H1 (cell line): Measurements from ENCODE around the gene TP73. TPM values are rescaled to one million over a fixed set of nuclear protein-coding genes. Genes with fewer than 3 reads are reported as not detected.

Experiments used
- CTCF ChIA-PET: fragments of 300-600 bp; sonication (Branson Sonifier 250); formaldehyde crosslinking; loops from one replicate; lab custom pipeline; 2021; ENCODE audit not compliant: partially characterized antibody; lab: Charles Lee
- POLR2A ChIA-PET: fragments of 300-600 bp; sonication (Branson Sonifier 250); formaldehyde crosslinking; loops from one replicate; lab custom pipeline; 2021; ENCODE audit warnings: inconsistent platforms; ENCODE audit not compliant: partially characterized antibody; lab: Charles Lee
- DNase-seq, 2 experiments: peaks; one replicate each; pipeline versions ENCODE4 v3.0.0 to v3.0.0-alpha.2; 2010 to 2022; ENCODE audit warnings: low spot score in 2 of 2, low read depth in 1 of 2, mixed read lengths in 1 of 2
- FAIRE-seq: peaks from 2 replicates; lab custom pipeline; 2011; peaks lifted over from hg19 to GRCh38; lab: Jason Lieb, UNC
- H2AFZ ChIP-seq: 2 replicates; pipeline ENCODE4 v1.8.1; 2012; ENCODE audit warnings: low read length, inconsistent platforms
- H2AK5ac ChIP-seq: 2 replicates; pipeline ENCODE4 v1.6.1; 2013; ENCODE audit warnings: low read depth, low read length
- H2BK120ac ChIP-seq: replicated peaks from 2 replicates; pipeline ENCODE3; 2013; ENCODE audit warnings: low read depth, low read length, inconsistent platforms
- H2BK12ac ChIP-seq: 2 replicates; pipeline ENCODE4 v1.6.1; 2013; ENCODE audit warnings: low read depth, low read length
- H2BK15ac ChIP-seq: 2 replicates; pipeline ENCODE4 v1.6.1; 2013; ENCODE audit warnings: low read length
- H2BK20ac ChIP-seq: 2 replicates; pipeline ENCODE4 v1.6.1; 2013; ENCODE audit warnings: low read length
- H2BK5ac ChIP-seq: 2 replicates; pipeline ENCODE4 v1.6.1; 2013; ENCODE audit warnings: low read depth, low read length
- H3K14ac ChIP-seq: 2 replicates; pipeline ENCODE4 v1.6.1; 2013; ENCODE audit warnings: inconsistent platforms; ENCODE audit not compliant: insufficient read length
- H3K18ac ChIP-seq: 2 replicates; pipeline ENCODE4 v1.6.1; 2013; ENCODE audit warnings: low read length; ENCODE audit errors: extremely low read depth
- H3K23ac ChIP-seq: 2 replicates; pipeline ENCODE4 v1.6.1; 2013; ENCODE audit warnings: inconsistent platforms; ENCODE audit not compliant: insufficient read length
- H3K23me2 ChIP-seq: 2 replicates; pipeline ENCODE4 v1.6.1; 2013; ENCODE audit warnings: low read depth, low read length
- H3K27ac ChIP-seq: 2 replicates; pipeline ENCODE4 v1.6.1; 2011; ENCODE audit warnings: low read depth, low read length, inconsistent platforms
- H3K27me3 ChIP-seq, 4 experiments: replicated peaks in 1 of 4; 1 replicate in 1 of 4; 2 replicates in 3 of 4; pipeline versions ENCODE4 v1.6.1 to v1.8.1; 2011 to 2013; ENCODE audit warnings: low read length in 3 of 4, mild to moderate bottlenecking in 3 of 4, inconsistent platforms in 2 of 4, mixed read lengths in 2 of 4, moderate library complexity in 1 of 4; ENCODE audit not compliant: control insufficient read depth in 3 of 4, insufficient read depth in 3 of 4; ENCODE audit errors: extremely low read depth in 1 of 4
- H3K36me3 ChIP-seq, 4 experiments: 2 replicates each; pipeline versions ENCODE4 v1.6.1 to v1.8.1; 2011 to 2013; ENCODE audit warnings: mild to moderate bottlenecking in 4 of 4, low read length in 3 of 4, moderate library complexity in 2 of 4, control low read depth in 1 of 4, inconsistent platforms in 1 of 4; ENCODE audit not compliant: insufficient read depth in 4 of 4, control insufficient read depth in 2 of 4
- H3K4ac ChIP-seq: replicated peaks from 2 replicates; pipeline ENCODE3; 2013; ENCODE audit warnings: low read length, low read depth, mixed read lengths, inconsistent platforms; ENCODE audit not compliant: insufficient read length
- H3K4me1 ChIP-seq, 4 experiments: replicated peaks in 1 of 4; 1 replicate in 1 of 4; 2 replicates in 3 of 4; pipeline versions ENCODE4 v1.6.1 to v1.8.1; 2011 to 2013; ENCODE audit warnings: low read length in 3 of 4, inconsistent platforms in 2 of 4, mixed read lengths in 1 of 4; ENCODE audit not compliant: insufficient read depth in 4 of 4, control insufficient read depth in 3 of 4
- H3K4me2 ChIP-seq, 2 experiments: 2 replicates each; pipeline versions ENCODE4 v1.6.1 to v1.8.1; 2011 to 2013; ENCODE audit warnings: low read depth in 2 of 2, low read length in 2 of 2, control low read depth in 1 of 2, inconsistent platforms in 1 of 2, mild to moderate bottlenecking in 1 of 2; ENCODE audit not compliant: insufficient read depth in 1 of 2
- H3K4me3 ChIP-seq, 4 experiments: fragments of 200-600, 300-600 bp in 1 of 4; sonication (generic), shearing (Covaris generic), sonication (Bioruptor Twin) in 1 of 4; 2 replicates each; pipeline versions ENCODE4 v1.5.1 to v1.8.1; 2011 to 2016; ENCODE audit warnings: low read length in 4 of 4, low read depth in 3 of 4, control low read depth in 2 of 4, inconsistent platforms in 2 of 4, mild to moderate bottlenecking in 2 of 4, mixed read lengths in 1 of 4, moderate library complexity in 1 of 4; ENCODE audit not compliant: insufficient read depth in 2 of 4; ENCODE audit errors: extremely low read depth in 1 of 4
- H3K56ac ChIP-seq: replicated peaks from 2 replicates; pipeline ENCODE3; 2013; ENCODE audit warnings: low read depth, mild to moderate bottlenecking, mixed read lengths, low read length, inconsistent platforms; ENCODE audit not compliant: insufficient read length
- H3K79me1 ChIP-seq: 2 replicates; pipeline ENCODE4 v1.6.1; 2013; ENCODE audit warnings: low read depth, low read length, control low read depth
- H3K79me2 ChIP-seq, 2 experiments: 2 replicates each; pipeline versions ENCODE4 v1.6.1 to v1.8.1; 2012 to 2013; ENCODE audit warnings: low read length in 2 of 2, mild to moderate bottlenecking in 2 of 2, inconsistent platforms in 1 of 2; ENCODE audit not compliant: insufficient read depth in 2 of 2, control insufficient read depth in 1 of 2
- H3K9ac ChIP-seq, 4 experiments: replicated peaks in 1 of 4; 1 replicate in 1 of 4; 2 replicates in 3 of 4; pipeline versions ENCODE4 v1.6.1 to v1.8.1; 2011 to 2013; ENCODE audit warnings: low read depth in 3 of 4, low read length in 3 of 4, control low read depth in 2 of 4, mild to moderate bottlenecking in 2 of 4, moderate library complexity in 2 of 4, inconsistent platforms in 1 of 4; ENCODE audit errors: extremely low read depth in 1 of 4
- H3K9me3 ChIP-seq, 2 experiments: 2 replicates each; pipeline versions ENCODE4 v1.6.1 to v1.8.1; 2012 to 2013; ENCODE audit warnings: mild to moderate bottlenecking in 2 of 2, moderate library complexity in 2 of 2, control low read depth in 1 of 2, inconsistent platforms in 1 of 2, low read depth in 1 of 2, low read length in 1 of 2, mixed read lengths in 1 of 2; ENCODE audit not compliant: insufficient read depth in 2 of 2
- H4K20me1 ChIP-seq, 2 experiments: replicated peaks in 1 of 2; 2 replicates each; pipeline versions ENCODE3 to v1.8.1; 2011 to 2013; ENCODE audit warnings: inconsistent platforms in 2 of 2, low read length in 2 of 2, mild to moderate bottlenecking in 1 of 2; ENCODE audit not compliant: insufficient read depth in 2 of 2, control insufficient read depth in 1 of 2
- H4K5ac ChIP-seq: 2 replicates; pipeline ENCODE4 v1.6.1; 2013; ENCODE audit warnings: low read length, low read depth, mixed read lengths, inconsistent platforms; ENCODE audit not compliant: insufficient read length
- H4K8ac ChIP-seq: 2 replicates; pipeline ENCODE4 v1.8.0; 2013; ENCODE audit warnings: mild to moderate bottlenecking, moderate library complexity, low read length, inconsistent platforms; ENCODE audit not compliant: insufficient read depth; ENCODE audit errors: extremely low read depth
- H4K91ac ChIP-seq: replicated peaks from 2 replicates; pipeline ENCODE3; 2013; ENCODE audit warnings: low read length, mixed read lengths, inconsistent platforms; ENCODE audit not compliant: insufficient read length
- GABPA ChIP-seq: IDR thresholded peaks from 2 replicates; pipeline ENCODE4 v1.6.1; 2011; ENCODE audit warnings: mild to moderate bottlenecking, low read length, moderate library complexity, borderline replicate concordance; ENCODE audit not compliant: insufficient read depth
- HDAC2 ChIP-seq, 2 experiments: fragments of 300-600 bp in 1 of 2; sonication (generic) in 1 of 2; IDR thresholded peaks; 2 replicates each; pipeline ENCODE4 v1.6.1; 2011 to 2012; ENCODE audit warnings: low read depth in 2 of 2, low read length in 2 of 2, mild to moderate bottlenecking in 2 of 2, moderate library complexity in 2 of 2, borderline replicate concordance in 1 of 2, inconsistent platforms in 1 of 2
- SIN3A ChIP-seq, 2 experiments: IDR thresholded peaks in 1 of 2; conservative IDR thresholded peaks in 1 of 2; 2 replicates each; pipeline ENCODE4 v1.6.1; 2011 to 2012; ENCODE audit warnings: low read length in 2 of 2, improper control_type of control experiment in 1 of 2, low read depth in 1 of 2, mild to moderate bottlenecking in 1 of 2
- SRF ChIP-seq: IDR thresholded peaks from 2 replicates; pipeline ENCODE4 v1.6.1; 2011; ENCODE audit warnings: mild to moderate bottlenecking, low read depth, low read length, moderate library complexity
- TAF1 ChIP-seq: IDR thresholded peaks from 2 replicates; pipeline ENCODE4 v1.6.1; 2011; ENCODE audit warnings: mild to moderate bottlenecking, low read depth, low read length
- TAF7 ChIP-seq: optimal IDR thresholded peaks from 2 replicates; pipeline ENCODE3; 2011; ENCODE audit warnings: low read depth, mild to moderate bottlenecking, inconsistent platforms, low read length, moderate library complexity, borderline replicate concordance
- WGBS, 2 experiments: shearing (Covaris generic) in 1 of 2; methylation state at CpG; one replicate each; pipeline versions ENCODE4 v1.1.6 to v1.1.7; 2013 to 2015; ENCODE audit warnings: low lambda C conversion rate in 2 of 2, mixed read lengths in 2 of 2, inconsistent platforms in 1 of 2, low coverage in 1 of 2, missing lambda C conversion rate in 1 of 2; ENCODE audit not compliant: insufficient replicate concordance in 2 of 2, insufficient coverage in 1 of 2, insufficient read length in 1 of 2; ENCODE audit errors: extremely low coverage in 1 of 2, missing lambda C conversion rate in 1 of 2; 5-methylcytosine and 5-hydroxymethylcytosine counted together
- polyA plus RNA-seq, 7 experiments: library from polyadenylated mRNA; depleted of rRNA in 3 of 7; stranded (reverse) in 5 of 7; unstranded in 2 of 7; fragments of >200 nt in 5 of 7; fragments of 200-250 nt in 2 of 7; gene quantifications; 1 replicate in 5 of 7; 2 replicates in 1 of 7; 4 replicates in 1 of 7; pipeline versions ENCODE4 v1.2.1 to v1.2.3, GENCODE V29; 2011 to 2013; ENCODE audit warnings: missing spikeins in 2 of 7, mixed read lengths in 2 of 7
- total RNA-seq: library from RNA; stranded (reverse); fragmentation: NEBNext Ultra II Directional; extraction: Animal tissue kit (Norgen Biotek cat#: 25700); gene quantifications from 2 replicates; pipeline ENCODE4 v1.2.1, GENCODE V29; 2021

TP73 gene
- total and polyA plus RNA-seq, 2 of the 8 experiments (the other 6 are each of a cell fraction or from before 2014, with no cell fraction given) = 2.6 to 3.1 TPM

- H2AFZ ChIP-seq = no peak overlapping the region
- H3K27me3 ChIP-seq = peaks cover 0 to 4% (median 0%) of the 10 kb centered on the region in 4 experiments; a peak in 3 of 7 replicates
- H3K79me1 ChIP-seq = no peaks in the 10 kb centered on the region
- CTCF ChIA-PET = interaction anchor here (0.6 to 7.7 kb wide), 4 partner anchors 10 to 869 kb away, joined by 3 to 42 read pairs (median 6); no protein-coding TSS in a partner anchor
- TF ChIP-seq SIN3A (conservative IDR thresholded peaks at IDR 0.05 in 1 of 2, IDR thresholded peaks at IDR 0.05 in 1 of 2; ENCODE audit: low read depth in 1 of 2, low read length in 2 of 2) = 0 out of 4 replicates have a peak, but pooled peaks have one; percentile 36 to 43
- 0 out of 4 replicates have a peak, but pooled peaks of 1 of the 2 experiments have one; percentile 20 for TF ChIP-seq HDAC2 (IDR thresholded peaks at IDR 0.05; ENCODE audit: borderline replicate concordance in 1 of 2, low read depth in 2 of 2, low read length in 2 of 2)
- peak; percentile 40; the same call in 1 of the 2 replicates for TF ChIP-seq GABPA
- TF ChIP-seq TAF7 = peak; percentile 38
- no peak for TF ChIP-seq SRF
- no peak for TF ChIP-seq TAF1
- no peaks in the 10 kb centered on the region for H3K79me2 ChIP-seq
- H4K20me1 ChIP-seq = peaks cover 0 to 1% of the 10 kb centered on the region in 2 experiments
- H2BK120ac ChIP-seq = no peak overlapping the region
- H3K4me3 ChIP-seq = peak overlapping the region in 1 of 4 experiments; percentile 45; a peak in 2 of 8 replicates
- WGBS, 2 experiments = 38% methylated on average over 27 of the region's 40 CpGs; no CpG with 5 or more reads in 1 of the 2 experiments
- DNase-seq (peak in 1 of 2 experiments; percentile 92), FAIRE-seq (no peak)
- no peaks in the 10 kb centered on the region for H3K36me3 ChIP-seq
- H2BK15ac ChIP-seq = no peak overlapping the region
- no peaks in the 10 kb centered on the region; the same call in 1 of the 2 replicates for H3K23me2 ChIP-seq
- H2BK5ac ChIP-seq = peak overlapping the region; percentile 52; the same call in 1 of the 2 replicates
- no peak overlapping the region for H3K23ac ChIP-seq
- H3K18ac ChIP-seq = no peak overlapping the region; the same call in 1 of the 2 replicates
- peak overlapping the region; percentile 51; the same call in 1 of the 2 replicates for H4K8ac ChIP-seq
- no peak overlapping the region for H3K14ac ChIP-seq
- no peak overlapping the region for H3K27ac ChIP-seq
- H3K9ac ChIP-seq = no peak overlapping the region
- peaks cover 0 to 18% (median 8%) of the 10 kb centered on the region in 4 experiments; a peak in 5 of 7 replicates for H3K4me1 ChIP-seq
- H3K4ac ChIP-seq = no peak overlapping the region
- peak overlapping the region; percentile 60; the same call in 1 of the 2 replicates for H2BK12ac ChIP-seq
- no peak overlapping the region for H3K56ac ChIP-seq
- H3K9me3 ChIP-seq = no peaks in the 10 kb centered on the region
- no peak overlapping the region for H4K5ac ChIP-seq
- no peak overlapping the region for H4K91ac ChIP-seq
- peak overlapping the region; percentile 40 to 55 for H3K4me2 ChIP-seq
- POLR2A ChIA-PET = interaction anchor here (1.1 to 1.3 kb wide), 3 partner anchors 10 to 22 kb away, joined by 3 to 7 read pairs (median 5); no protein-coding TSS in a partner anchor
- no peak overlapping the region for H2BK20ac ChIP-seq
- H2AK5ac ChIP-seq = no peak overlapping the region
Observed at GRCh38 chr1:3717715-3718601, 65.6 kb downstream of the TP73 start.
